ENCODE data around the gene HS3ST3A1.

GRCh38 chr17:13537167-13537731 is 64.5 kb downstream of the HS3ST3A1 start:
- TF ChIP-seq, protein P1, sequence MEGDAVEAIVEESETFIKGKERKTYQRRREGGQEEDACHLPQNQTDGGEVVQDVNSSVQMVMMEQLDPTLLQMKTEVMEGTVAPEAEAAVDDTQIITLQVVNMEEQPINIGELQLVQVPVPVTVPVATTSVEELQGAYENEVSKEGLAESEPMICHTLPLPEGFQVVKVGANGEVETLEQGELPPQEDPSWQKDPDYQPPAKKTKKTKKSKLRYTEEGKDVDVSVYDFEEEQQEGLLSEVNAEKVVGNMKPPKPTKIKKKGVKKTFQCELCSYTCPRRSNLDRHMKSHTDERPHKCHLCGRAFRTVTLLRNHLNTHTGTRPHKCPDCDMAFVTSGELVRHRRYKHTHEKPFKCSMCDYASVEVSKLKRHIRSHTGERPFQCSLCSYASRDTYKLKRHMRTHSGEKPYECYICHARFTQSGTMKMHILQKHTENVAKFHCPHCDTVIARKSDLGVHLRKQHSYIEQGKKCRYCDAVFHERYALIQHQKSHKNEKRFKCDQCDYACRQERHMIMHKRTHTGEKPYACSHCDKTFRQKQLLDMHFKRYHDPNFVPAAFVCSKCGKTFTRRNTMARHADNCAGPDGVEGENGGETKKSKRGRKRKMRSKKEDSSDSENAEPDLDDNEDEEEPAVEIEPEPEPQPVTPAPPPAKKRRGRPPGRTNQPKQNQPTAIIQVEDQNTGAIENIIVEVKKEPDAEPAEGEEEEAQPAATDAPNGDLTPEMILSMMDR (IDR thresholded peaks at IDR 0.05; ENCODE audit: low read length), result no peak
- TF ChIP-seq EZH2phosphoT487 (IDR thresholded peaks at IDR 0.05; ENCODE audit: low read length), result no peak
